Activated CD4-positive, alpha-beta memory T cell treated with anti-CD3 and anti-CD28 coated beads, Interleukin-2, amount 10 ng/mL, durations not matched to agents 7 days and 5 days (primary cell): Measurements from ENCODE around the gene PAX9. TPM values are rescaled to one million over a fixed set of nuclear protein-coding genes. Genes with fewer than 3 reads are reported as not detected.

Experiments
- CTCF ChIA-PET: fragments of 350-600 bp; sonication (Branson Sonifier 250); formaldehyde crosslinking; loops from one replicate; lab custom pipeline; 2021; ENCODE audit warnings: antibody characterized with exemption, inconsistent platforms; lab: Charles Lee
- POLR2A ChIA-PET: fragments of 350-600 bp; sonication (Branson Sonifier 250); formaldehyde crosslinking; loops from one replicate; lab custom pipeline; 2021; ENCODE audit warnings: antibody characterized with exemption; lab: Charles Lee
- DNase-seq: peaks from one replicate; pipeline ENCODE4 v3.0.0-alpha.2; 2020
- H3K27ac Mint-ChIP-seq: one replicate; pipeline ENCODE4 v1.8.0; 2021; ENCODE audit warnings: mild to moderate bottlenecking, mixed read lengths
- H3K27me3 Mint-ChIP-seq: one replicate; pipeline ENCODE4 v1.8.0; 2021; ENCODE audit warnings: mixed read lengths
- H3K36me3 Mint-ChIP-seq: one replicate; pipeline ENCODE4 v1.8.0; 2021; ENCODE audit warnings: low read depth, mixed read lengths
- H3K4me1 Mint-ChIP-seq: one replicate; pipeline ENCODE4 v1.8.0; 2021; ENCODE audit warnings: mixed read lengths
- H3K4me3 Mint-ChIP-seq: one replicate; pipeline ENCODE4 v1.8.0; 2021; ENCODE audit warnings: mild to moderate bottlenecking, mixed read lengths
- H3K9me3 Mint-ChIP-seq: one replicate; pipeline ENCODE4 v1.8.0; 2021; ENCODE audit warnings: mixed read lengths
- total RNA-seq, 2 experiments: library from RNA; stranded (reverse); gene quantifications; one replicate each; pipeline ENCODE4 v1.2.3, GENCODE V29; 2021

The PAX9 gene
- not detected for total RNA-seq

GRCh38 chr14:36661506-36662257 is at the start of gene PAX9:
PAX9 (plus strand) TSS chr14:36661860; CDS start chr14:36662090, 230 bp downstream.
- peak; percentile 27 for DNase-seq
- peak within 1 kb of the TSS; percentile 24 for H3K4me3 Mint-ChIP-seq
- H3K27ac Mint-ChIP-seq, result peak within 1 kb of the TSS; percentile 62
- H3K4me1 Mint-ChIP-seq, result peaks cover 25% of the 10 kb centered on the region
- ChIA-PET CTCF (no interaction called here), POLR2A (no interaction called here)
- H3K36me3 Mint-ChIP-seq, result peaks cover 18% of the 10 kb centered on the region
- no peaks in the 10 kb centered on the region for H3K9me3 Mint-ChIP-seq
- peaks cover 91% of the 10 kb centered on the region for H3K27me3 Mint-ChIP-seq

- H3K27me3 Mint-ChIP-seq, result no peaks in the 10 kb centered on the region
- ChIA-PET POLR2A (no interaction called here), CTCF (no interaction called here)
- no peak for DNase-seq
- no peak overlapping the region for H3K4me3 Mint-ChIP-seq
- H3K4me1 Mint-ChIP-seq, result no peaks in the 10 kb centered on the region
- H3K27ac Mint-ChIP-seq, result no peak overlapping the region
- no peaks in the 10 kb centered on the region for H3K9me3 Mint-ChIP-seq
- no peaks in the 10 kb centered on the region for H3K36me3 Mint-ChIP-seq
Measured at GRCh38 chr14:36617824-36618223, 43.8 kb upstream of the PAX9 start.

- no peaks in the 10 kb centered on the region for H3K9me3 Mint-ChIP-seq
- ChIA-PET POLR2A (no interaction called here), CTCF (no interaction called here)
- H3K4me1 Mint-ChIP-seq, result no peaks in the 10 kb centered on the region
- H3K36me3 Mint-ChIP-seq, result no peaks in the 10 kb centered on the region
- DNase-seq, result no peak
- no peaks in the 10 kb centered on the region for H3K27me3 Mint-ChIP-seq
- H3K27ac Mint-ChIP-seq, result no peak overlapping the region
- no peak overlapping the region for H3K4me3 Mint-ChIP-seq
Measured at GRCh38 chr14:36618641-36619040, 43.0 kb upstream of the PAX9 start.

- ChIA-PET CTCF (no interaction called here), POLR2A (no interaction called here)
- Mint-ChIP-seq H3K9me3 (no peaks in the 10 kb centered on the region), H3K36me3 (no peaks in the 10 kb centered on the region), H3K4me3 (no peak overlapping the region), H3K4me1 (no peaks in the 10 kb centered on the region), H3K27me3 (no peaks in the 10 kb centered on the region), H3K27ac (no peak overlapping the region)
- no peak for DNase-seq
Measured at GRCh38 chr14:36619131-36619530, 42.5 kb upstream of the PAX9 start.

GRCh38 chr14:36619853-36620252 is 41.8 kb upstream of the PAX9 start:
- no peak for DNase-seq
- H3K27me3 Mint-ChIP-seq, result no peaks in the 10 kb centered on the region
- no peaks in the 10 kb centered on the region for H3K9me3 Mint-ChIP-seq
- POLR2A ChIA-PET, result no interaction called here
- no peak overlapping the region for H3K4me3 Mint-ChIP-seq
- H3K27ac Mint-ChIP-seq, result no peak overlapping the region
- no peaks in the 10 kb centered on the region for H3K4me1 Mint-ChIP-seq
- CTCF ChIA-PET, result no interaction called here
- H3K36me3 Mint-ChIP-seq, result no peaks in the 10 kb centered on the region

GRCh38 chr14:36625014-36625413 is 36.6 kb upstream of the PAX9 start:
- ChIA-PET POLR2A (no interaction called here), CTCF (no interaction called here)
- H3K36me3 Mint-ChIP-seq, result no peaks in the 10 kb centered on the region

GRCh38 chr14:36625436-36625835 is 36.2 kb upstream of the PAX9 start:
- CTCF ChIA-PET, result no interaction called here
- Mint-ChIP-seq H3K4me3 (no peak overlapping the region), H3K27me3 (no peaks in the 10 kb centered on the region), H3K27ac (no peak overlapping the region), H3K9me3 (no peaks in the 10 kb centered on the region), H3K4me1 (no peaks in the 10 kb centered on the region), H3K36me3 (no peaks in the 10 kb centered on the region)
- DNase-seq, result no peak
- POLR2A ChIA-PET, result no interaction called here

More at GRCh38 chr14:36625014-36625413, 36.6 kb upstream of the PAX9 start:
- no peak overlapping the region for H3K27ac Mint-ChIP-seq
- H3K9me3 Mint-ChIP-seq, result no peaks in the 10 kb centered on the region
- H3K27me3 Mint-ChIP-seq, result no peaks in the 10 kb centered on the region
- no peak for DNase-seq
- no peak overlapping the region for H3K4me3 Mint-ChIP-seq
- H3K4me1 Mint-ChIP-seq, result no peaks in the 10 kb centered on the region

GRCh38 chr14:36626151-36626550 is 35.5 kb upstream of the PAX9 start:
- H3K4me3 Mint-ChIP-seq, result no peak overlapping the region
- no peaks in the 10 kb centered on the region for H3K4me1 Mint-ChIP-seq
- no peaks in the 10 kb centered on the region for H3K27me3 Mint-ChIP-seq
- H3K36me3 Mint-ChIP-seq, result no peaks in the 10 kb centered on the region
- H3K9me3 Mint-ChIP-seq, result no peaks in the 10 kb centered on the region
- ChIA-PET CTCF (no interaction called here), POLR2A (no interaction called here)
- DNase-seq, result no peak
- no peak overlapping the region for H3K27ac Mint-ChIP-seq

GRCh38 chr14:36627981-36628380 is 33.7 kb upstream of the PAX9 start:
- Mint-ChIP-seq H3K4me3 (no peak overlapping the region), H3K36me3 (no peaks in the 10 kb centered on the region), H3K4me1 (no peaks in the 10 kb centered on the region), H3K9me3 (no peaks in the 10 kb centered on the region), H3K27me3 (no peaks in the 10 kb centered on the region), H3K27ac (no peak overlapping the region)
- DNase-seq, result no peak
- ChIA-PET CTCF (no interaction called here), POLR2A (no interaction called here)

- ChIA-PET POLR2A (no interaction called here), CTCF (no interaction called here)
- no peaks in the 10 kb centered on the region for H3K9me3 Mint-ChIP-seq
- H3K27me3 Mint-ChIP-seq, result no peaks in the 10 kb centered on the region
- H3K4me1 Mint-ChIP-seq, result no peaks in the 10 kb centered on the region
- no peak overlapping the region for H3K4me3 Mint-ChIP-seq
- no peaks in the 10 kb centered on the region for H3K36me3 Mint-ChIP-seq
- DNase-seq, result no peak
- no peak overlapping the region for H3K27ac Mint-ChIP-seq
Measured at GRCh38 chr14:36633580-36633979, 28.1 kb upstream of the PAX9 start.

- DNase-seq, result no peak
- H3K36me3 Mint-ChIP-seq, result peaks cover 4% of the 10 kb centered on the region
- ChIA-PET POLR2A (no interaction called here), CTCF (no interaction called here)
- peaks cover 2% of the 10 kb centered on the region for H3K4me1 Mint-ChIP-seq
- peaks cover 53% of the 10 kb centered on the region for H3K27me3 Mint-ChIP-seq
- H3K27ac Mint-ChIP-seq, result peak overlapping the region; percentile 40
- H3K4me3 Mint-ChIP-seq, result no peak overlapping the region
- no peaks in the 10 kb centered on the region for H3K9me3 Mint-ChIP-seq
Measured at GRCh38 chr14:36646664-36647416, 14.8 kb upstream of the PAX9 start.

GRCh38 chr14:36647417-36647823 is 14.2 kb upstream of the PAX9 start:
- no peak for DNase-seq
- H3K4me1 Mint-ChIP-seq, result peaks cover 2% of the 10 kb centered on the region
- peaks cover 57% of the 10 kb centered on the region for H3K27me3 Mint-ChIP-seq
- no peak overlapping the region for H3K4me3 Mint-ChIP-seq
- CTCF ChIA-PET, result interaction anchor here (1.5 kb wide), 1 partner anchor 92 kb away, joined by 3 read pairs; no protein-coding TSS in a partner anchor
- no peak overlapping the region for H3K27ac Mint-ChIP-seq
- POLR2A ChIA-PET, result no interaction called here
- H3K9me3 Mint-ChIP-seq, result no peaks in the 10 kb centered on the region
- H3K36me3 Mint-ChIP-seq, result peaks cover 4% of the 10 kb centered on the region

GRCh38 chr14:36647824-36648753 is 13.6 kb upstream of the PAX9 start:
- H3K4me3 Mint-ChIP-seq, result no peak overlapping the region
- H3K36me3 Mint-ChIP-seq, result peaks cover 4% of the 10 kb centered on the region
- H3K27ac Mint-ChIP-seq, result no peak overlapping the region
- ChIA-PET POLR2A (interaction anchor here (0.7 kb wide), 1 partner anchor 10 kb away, joined by 4 read pairs; no protein-coding TSS in a partner anchor), CTCF (interaction anchor here (1.5 kb wide), 1 partner anchor 92 kb away, joined by 3 read pairs; no protein-coding TSS in a partner anchor)
- no peak for DNase-seq
- no peaks in the 10 kb centered on the region for H3K9me3 Mint-ChIP-seq
- H3K4me1 Mint-ChIP-seq, result peaks cover 2% of the 10 kb centered on the region
- peaks cover 64% of the 10 kb centered on the region for H3K27me3 Mint-ChIP-seq
